ENCODE data around the gene TNRC6C. TPM values are rescaled to one million over a fixed set of nuclear protein-coding genes. Genes with fewer than 3 reads are reported as not detected.

The TNRC6C gene, protein sequence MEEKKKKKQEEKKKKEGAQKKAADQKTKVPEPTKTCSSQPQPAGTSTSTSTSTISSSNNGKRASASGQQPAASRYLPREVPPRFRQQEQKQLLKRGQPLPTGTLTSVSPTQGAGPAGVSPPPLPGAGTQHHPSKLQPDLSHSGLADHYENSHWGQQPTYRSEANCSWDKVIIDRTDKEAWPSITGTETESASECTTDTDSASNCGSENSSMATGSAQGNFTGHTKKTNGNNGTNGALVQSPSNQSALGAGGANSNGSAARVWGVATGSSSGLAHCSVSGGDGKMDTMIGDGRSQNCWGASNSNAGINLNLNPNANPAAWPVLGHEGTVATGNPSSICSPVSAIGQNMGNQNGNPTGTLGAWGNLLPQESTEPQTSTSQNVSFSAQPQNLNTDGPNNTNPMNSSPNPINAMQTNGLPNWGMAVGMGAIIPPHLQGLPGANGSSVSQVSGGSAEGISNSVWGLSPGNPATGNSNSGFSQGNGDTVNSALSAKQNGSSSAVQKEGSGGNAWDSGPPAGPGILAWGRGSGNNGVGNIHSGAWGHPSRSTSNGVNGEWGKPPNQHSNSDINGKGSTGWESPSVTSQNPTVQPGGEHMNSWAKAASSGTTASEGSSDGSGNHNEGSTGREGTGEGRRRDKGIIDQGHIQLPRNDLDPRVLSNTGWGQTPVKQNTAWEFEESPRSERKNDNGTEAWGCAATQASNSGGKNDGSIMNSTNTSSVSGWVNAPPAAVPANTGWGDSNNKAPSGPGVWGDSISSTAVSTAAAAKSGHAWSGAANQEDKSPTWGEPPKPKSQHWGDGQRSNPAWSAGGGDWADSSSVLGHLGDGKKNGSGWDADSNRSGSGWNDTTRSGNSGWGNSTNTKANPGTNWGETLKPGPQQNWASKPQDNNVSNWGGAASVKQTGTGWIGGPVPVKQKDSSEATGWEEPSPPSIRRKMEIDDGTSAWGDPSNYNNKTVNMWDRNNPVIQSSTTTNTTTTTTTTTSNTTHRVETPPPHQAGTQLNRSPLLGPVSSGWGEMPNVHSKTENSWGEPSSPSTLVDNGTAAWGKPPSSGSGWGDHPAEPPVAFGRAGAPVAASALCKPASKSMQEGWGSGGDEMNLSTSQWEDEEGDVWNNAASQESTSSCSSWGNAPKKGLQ (N-terminal part only)
- total RNA-seq (2014; rRNA removed; shearing (Covaris generic)): 6.9 and 7.5 TPM in 2 replicates
- 9.5 and 12.5 TPM in 2 replicates for polyA plus RNA-seq (2015; cell fraction: cytosol; rRNA removed)
- polyA plus RNA-seq (2015; cell fraction: nucleus; rRNA removed): 12.9 and 13.5 TPM in 2 replicates

DNA sequence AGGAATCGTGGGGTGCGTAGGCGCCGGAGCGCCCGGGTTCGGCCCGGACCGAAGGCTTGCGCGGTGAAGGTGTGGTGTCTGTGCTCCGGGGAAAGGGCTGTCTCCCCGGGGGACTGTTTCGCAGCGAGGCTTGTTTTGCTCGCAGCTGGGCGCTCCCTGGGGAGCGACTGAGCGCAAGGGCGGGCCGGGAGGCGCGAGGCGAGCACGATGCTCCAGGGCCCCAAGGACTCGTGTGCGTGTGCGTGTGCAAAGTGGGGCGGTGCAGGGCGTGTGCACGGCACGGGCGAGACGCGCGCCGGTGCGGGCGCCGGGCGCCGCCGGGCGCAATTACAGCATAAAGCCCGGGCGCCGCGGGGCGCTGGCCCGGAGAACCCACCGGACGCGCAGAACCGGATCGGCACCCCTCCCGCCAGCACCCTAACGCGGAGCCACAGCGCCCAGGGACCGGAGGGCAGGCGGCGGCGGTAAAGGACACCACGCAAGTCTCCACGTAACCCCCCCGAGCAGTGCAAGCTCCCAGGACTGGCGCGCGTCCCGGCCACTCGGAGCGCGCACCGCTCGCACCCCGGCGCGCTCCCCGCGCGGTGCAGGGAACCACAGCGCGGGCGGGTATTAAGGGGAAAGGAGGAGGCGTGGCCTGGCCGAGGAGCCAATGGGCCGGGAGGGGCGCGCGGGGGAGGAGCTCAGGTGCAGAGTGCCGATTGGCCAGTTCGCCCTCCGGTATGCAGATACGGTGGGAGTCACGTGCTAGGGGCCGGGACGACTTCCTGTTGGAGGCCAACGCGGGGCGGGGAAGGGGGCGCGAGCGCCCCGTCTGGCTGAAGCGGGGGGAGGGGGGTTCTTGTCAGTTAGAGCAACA is at the start of gene TNRC6C:
TNRC6C (plus strand) TSS at position 847 of the 859 bp plus-strand sequence. CDS start 45,504 bp downstream, outside the sequence.
- in situ Hi-C loops (cut with HindIII; ENCODE audit: low pct_unique_long_range_greater_than_20kb, low sequenced_read_pairs): no loop called here
- peak; percentile 100 for DNase-seq (ENCODE audit: low read depth, low spot score)

DNA sequence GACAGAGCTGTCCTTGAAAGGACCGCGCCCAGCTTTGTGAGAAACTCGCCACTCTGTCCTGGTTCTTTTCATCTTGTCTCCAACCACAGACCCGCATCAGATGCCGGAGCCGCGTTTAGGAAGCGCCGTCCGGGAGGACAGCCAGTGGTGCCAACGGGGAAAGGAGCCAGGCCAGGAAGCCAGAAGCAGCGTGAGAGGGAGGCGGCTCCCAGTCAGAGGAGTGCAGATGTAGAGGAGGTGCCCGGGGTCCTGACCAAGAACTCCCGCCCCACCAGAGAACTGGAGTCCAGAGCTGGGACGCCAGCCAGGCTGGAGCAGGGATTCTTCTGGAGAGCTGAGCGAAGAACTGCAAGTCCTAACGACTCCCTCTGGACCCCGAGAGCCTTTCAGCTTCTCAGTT is 49.3 kb upstream of the TNRC6C start:
- no peak for DNase-seq (ENCODE audit: low read depth, low spot score)
- in situ Hi-C loops (cut with HindIII; ENCODE audit: low pct_unique_long_range_greater_than_20kb, low sequenced_read_pairs): no loop called here

DNA sequence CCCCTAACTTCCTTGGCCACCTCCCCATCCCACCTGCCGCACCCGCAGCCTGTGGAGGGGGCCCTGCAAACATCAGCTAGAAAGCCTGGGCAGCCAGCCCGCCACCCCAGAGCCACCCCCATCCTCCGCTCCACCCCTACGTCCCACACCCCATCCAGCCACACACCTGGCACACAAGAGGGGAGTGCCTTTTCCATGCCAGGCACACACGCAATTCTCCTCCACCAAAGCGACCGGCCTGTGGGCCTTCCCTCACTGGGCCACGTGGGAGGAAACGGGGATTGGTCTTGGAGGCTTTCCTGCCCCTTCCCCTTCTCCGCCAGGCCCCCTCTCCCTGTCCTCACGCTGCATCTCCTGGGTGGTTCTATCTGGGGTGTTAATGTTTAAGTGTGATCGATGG is 48.7 kb upstream of the TNRC6C start:
- in situ Hi-C loops (cut with HindIII; ENCODE audit: low pct_unique_long_range_greater_than_20kb, low sequenced_read_pairs): no loop called here
- no peak for DNase-seq (ENCODE audit: low read depth, low spot score)

DNA sequence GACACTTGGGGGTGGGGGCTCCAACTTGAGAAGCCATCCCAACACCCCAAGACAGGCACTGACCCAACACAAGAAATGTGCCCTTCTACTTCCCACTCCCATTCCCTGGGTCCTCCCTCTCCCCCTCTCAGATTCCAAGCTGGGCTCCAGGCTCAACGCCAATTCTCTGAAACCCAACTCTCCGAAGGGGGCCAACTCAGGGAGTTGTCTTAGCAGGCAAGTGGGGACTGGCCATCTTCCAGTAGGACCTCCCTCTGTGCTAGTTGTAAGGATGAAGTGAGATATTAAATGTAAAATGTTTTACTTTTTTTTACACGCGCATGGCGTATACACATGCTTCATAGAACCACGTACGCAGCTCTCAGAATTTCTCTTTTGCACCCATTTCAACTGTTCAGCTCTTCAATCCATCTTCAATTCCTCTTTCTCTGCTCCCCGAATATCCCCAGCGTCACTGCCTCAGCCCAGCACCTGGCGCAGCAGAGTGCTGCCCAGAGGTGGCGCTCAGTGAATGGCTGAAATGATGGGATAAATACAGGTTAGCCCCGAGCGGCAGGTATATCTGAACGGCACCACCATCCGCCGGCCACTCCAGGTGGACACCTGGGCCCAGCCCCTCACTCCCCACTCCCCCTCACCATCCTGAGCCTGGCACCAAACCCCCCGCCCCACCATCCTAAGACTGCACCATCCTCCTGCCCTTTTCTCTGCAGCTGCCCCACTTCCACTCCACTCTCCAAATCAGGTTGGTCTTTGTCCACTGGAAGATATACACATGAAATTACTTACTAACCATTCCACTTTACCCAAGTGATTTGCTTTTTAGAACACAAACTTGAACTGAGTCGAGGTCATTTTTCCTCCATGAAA is 43.9 kb upstream of the TNRC6C start:
- in situ Hi-C loops (cut with HindIII; ENCODE audit: low pct_unique_long_range_greater_than_20kb, low sequenced_read_pairs): no loop called here
- DNase-seq (ENCODE audit: low read depth, low spot score): peak; percentile 45

DNA sequence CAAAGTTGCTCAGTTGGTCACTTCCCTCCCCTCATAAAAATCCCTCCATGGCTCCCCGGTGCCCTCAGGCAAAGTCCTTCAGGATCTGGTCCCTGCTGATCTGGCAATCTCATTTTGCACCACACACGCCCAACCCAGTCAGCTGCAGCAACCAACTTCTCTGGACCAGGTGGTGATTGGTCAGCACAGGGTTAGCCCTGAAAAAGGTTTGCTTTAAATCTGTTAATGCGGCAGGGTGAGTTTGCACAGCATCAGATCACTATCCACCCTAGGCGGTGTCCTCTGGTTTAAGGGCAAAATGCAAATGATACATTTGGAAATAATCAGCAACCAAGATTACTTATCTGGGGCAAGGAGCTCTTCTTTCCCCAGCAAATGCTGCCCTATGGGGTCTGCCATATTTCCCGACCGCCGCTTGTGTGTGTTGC is 42.9 kb upstream of the TNRC6C start:
- no peak for DNase-seq (ENCODE audit: low read depth, low spot score)
- in situ Hi-C loops (cut with HindIII; ENCODE audit: low pct_unique_long_range_greater_than_20kb, low sequenced_read_pairs): no loop called here

DNA sequence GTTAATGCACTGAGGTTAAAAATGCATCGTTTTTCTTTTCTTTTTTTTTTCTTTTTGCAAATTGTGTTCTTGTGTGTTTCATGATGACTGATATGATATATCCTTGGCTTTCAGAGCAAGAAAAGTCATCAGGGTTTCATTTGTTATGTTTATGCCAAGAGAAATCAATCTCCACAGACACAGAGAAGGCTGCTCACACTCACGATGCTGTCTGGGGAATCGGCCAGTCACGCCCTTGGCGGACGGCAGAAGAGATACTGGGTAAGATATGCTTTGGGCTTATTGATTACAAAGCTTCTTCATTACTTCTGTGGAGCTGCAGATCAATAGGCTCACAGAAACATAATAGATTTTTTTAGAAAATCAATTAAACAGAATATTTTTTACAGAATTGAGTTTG is 42.2 kb upstream of the TNRC6C start:
- DNase-seq (ENCODE audit: low read depth, low spot score): no peak

DNA sequence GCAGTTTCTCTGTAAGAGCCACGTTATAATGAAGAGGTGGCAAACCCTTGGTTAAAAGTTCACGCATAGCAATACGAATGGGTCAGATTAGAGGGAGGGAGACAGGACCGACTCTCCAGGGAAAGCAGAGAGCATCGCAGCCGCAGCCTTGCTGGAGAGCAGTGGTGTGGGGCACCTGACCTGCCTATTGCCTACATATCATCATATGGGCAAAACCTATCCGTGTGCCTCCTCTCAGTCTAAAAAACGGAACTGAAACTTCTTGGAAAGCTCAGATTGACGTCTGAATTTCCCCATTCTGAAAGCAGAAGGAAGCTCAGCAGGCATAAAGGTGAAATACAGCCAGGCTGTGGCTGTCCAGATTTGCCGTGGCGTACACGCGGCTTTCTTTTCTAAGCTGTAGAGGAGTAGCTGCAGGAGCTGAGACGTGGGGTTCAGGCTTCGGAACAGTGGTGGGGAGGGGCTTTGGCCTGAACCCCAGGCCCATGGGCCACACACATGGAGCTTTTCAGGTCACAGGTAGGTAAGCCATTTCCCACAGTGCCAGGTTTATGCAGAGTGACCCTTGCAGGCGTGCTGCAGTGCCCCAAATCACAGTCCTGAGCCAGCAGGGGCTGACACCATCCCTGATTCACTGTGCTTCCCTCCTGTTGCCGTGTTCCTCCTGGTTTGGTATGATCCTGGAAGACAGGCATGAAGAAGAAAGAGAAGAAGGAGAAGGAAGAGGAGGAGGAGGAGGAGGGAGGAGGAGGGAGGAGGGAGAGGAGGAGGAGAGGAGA is 41.6 kb upstream of the TNRC6C start:
- in situ Hi-C loops (cut with HindIII; ENCODE audit: low pct_unique_long_range_greater_than_20kb, low sequenced_read_pairs): no loop called here

More for the DNA sequence above, 42.2 kb upstream of the TNRC6C start:
- in situ Hi-C loops (cut with HindIII; ENCODE audit: low pct_unique_long_range_greater_than_20kb, low sequenced_read_pairs): no loop called here

DNA sequence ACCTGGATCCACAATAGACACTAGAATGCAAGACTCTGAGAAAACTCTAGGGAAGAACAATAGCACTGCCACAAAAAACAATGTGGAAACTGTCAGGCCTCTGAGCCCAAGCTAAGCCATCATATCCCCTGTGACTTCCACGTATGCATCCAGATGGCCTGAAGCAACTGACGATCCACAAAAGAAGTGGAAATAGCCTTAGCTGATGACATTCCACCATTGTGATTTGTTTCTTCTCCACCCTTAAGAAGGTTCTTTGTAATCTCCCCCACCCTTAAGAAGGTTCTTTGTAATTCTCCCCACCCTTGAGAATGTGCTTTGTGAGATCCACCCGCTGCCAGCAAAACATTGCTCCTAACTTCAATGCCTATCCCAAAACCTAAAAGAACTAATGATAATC is 39.2 kb upstream of the TNRC6C start:
- peak; percentile 55 for DNase-seq (ENCODE audit: low read depth, low spot score)
- in situ Hi-C loops (cut with HindIII; ENCODE audit: low pct_unique_long_range_greater_than_20kb, low sequenced_read_pairs): no loop called here

More for the DNA sequence above, 41.6 kb upstream of the TNRC6C start:
- peak; percentile 41 for DNase-seq (ENCODE audit: low read depth, low spot score)

DNA sequence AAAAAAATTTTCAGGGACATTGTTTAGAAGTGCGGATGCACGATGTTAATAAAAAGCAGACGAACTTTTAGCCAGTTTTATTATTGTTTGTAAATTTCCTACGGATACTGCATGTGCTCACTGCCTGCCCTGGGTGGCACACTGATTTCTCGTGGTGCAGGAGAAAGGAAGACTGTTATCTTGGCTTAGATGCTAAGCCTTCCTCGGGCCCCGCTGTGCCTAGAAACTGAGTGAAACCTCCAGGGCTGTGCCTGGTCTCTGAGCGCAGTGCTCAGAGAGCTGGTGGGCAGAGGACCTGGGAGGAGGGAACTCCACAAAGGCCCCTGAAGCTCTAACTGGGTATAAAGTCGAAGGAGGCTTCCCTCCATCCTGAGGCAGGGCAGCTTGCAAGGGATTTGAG is 35.4 kb upstream of the TNRC6C start:
- in situ Hi-C loops (cut with HindIII; ENCODE audit: low pct_unique_long_range_greater_than_20kb, low sequenced_read_pairs): no loop called here
- DNase-seq (ENCODE audit: low read depth, low spot score): no peak

DNA sequence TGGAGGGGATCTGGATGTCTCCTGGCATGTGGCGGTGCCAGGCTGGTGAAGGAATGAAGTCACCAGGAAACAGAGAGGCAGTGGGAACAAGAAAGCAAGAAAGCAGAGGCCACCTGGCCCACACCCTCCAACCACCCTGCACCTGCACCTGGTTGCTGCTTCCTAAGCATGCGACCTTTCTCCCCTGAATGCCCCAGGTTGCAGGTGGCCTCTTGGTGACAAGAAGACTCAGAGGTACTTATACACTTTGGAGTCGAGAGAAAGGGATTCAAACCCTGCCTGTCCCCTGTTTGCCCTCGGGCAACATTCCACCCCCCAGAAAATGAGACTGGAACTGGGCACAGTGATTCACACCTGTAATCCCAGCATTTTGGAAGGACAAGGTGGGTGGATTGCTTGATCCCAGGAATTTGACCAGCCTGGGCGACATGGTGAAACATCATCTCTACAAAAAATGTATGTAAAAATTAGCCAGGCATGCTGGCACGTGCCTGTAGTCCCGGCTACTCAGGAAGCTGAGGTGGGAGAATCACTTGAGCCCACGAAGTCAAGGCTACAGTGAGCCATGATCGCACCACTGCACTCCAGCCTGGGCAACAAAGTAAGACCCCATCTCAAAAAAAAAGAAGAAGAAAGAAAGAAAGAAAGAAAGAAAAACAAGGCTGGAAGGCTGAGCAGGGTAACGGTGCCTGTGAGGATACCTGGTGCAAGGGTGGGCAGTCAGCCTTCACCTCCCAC is 34.6 kb upstream of the TNRC6C start:
- in situ Hi-C loops (cut with HindIII; ENCODE audit: low pct_unique_long_range_greater_than_20kb, low sequenced_read_pairs): no loop called here

DNA sequence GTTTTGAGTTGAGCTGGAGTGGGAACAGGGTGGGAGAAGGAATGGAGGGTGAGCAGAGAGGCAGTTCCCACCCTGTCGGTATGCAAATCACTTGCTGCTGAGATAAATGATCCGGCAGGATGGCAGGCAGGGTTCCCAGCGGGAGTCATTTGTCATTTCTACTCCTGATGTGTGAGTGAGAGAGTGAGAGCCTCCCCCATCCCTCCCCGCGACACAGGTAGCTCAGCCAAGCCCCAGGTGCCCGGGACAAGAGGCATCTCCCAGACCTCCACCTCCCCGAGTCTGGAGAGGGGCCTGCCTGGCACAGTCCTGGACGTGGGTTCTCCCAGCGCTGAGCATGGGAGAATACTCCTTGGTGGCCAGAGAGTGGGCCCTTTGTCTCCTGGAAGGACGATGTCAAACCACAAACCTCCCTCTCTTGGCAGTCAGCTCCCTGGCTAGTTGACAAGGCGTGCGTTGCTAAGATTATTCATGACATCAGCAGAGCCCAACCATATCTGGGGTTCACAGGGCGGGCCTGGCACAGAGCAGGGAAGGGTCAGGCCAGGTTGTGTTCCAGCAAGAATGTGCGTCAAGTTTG is 33.7 kb upstream of the TNRC6C start:
- in situ Hi-C loops (cut with HindIII; ENCODE audit: low pct_unique_long_range_greater_than_20kb, low sequenced_read_pairs): no loop called here
- peak; percentile 52 for DNase-seq (ENCODE audit: low read depth, low spot score)

More for the DNA sequence above, 34.6 kb upstream of the TNRC6C start:
- no peak for DNase-seq (ENCODE audit: low read depth, low spot score)

DNA sequence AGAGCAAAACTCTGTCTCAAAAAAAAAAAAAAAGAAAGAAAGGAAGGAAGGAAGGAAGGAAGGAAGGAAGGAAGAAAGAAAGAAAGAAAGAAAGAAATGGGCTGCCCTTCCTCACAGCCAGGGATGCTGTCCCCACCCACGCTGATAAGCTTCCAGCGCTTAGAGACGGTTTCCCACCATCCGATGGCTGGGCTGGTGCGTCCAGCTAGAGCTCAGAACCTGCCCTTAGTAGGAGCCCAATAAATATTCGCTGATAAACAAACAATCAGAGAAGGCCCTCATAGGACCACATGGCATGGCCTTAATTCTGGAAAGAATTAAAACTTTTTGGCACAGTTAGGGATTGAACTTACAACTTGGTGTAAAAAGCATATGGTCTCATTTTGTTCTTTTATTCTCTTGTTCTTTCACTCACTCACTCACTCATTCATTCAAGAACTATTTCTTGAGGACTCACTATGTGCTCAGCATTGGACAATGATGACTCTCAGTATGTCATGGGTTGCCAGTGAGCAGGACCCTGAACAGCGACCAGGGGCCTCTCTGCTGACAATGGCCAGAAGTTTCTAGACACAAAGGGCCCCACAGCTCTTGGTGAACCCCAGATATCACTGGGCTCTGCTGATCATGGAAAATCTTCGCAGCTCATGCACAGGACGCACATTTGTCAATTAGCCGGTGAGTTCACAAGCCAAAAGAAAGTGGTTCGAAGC is 32.5 kb upstream of the TNRC6C start:
- DNase-seq (ENCODE audit: low read depth, low spot score): no peak
- in situ Hi-C loops (cut with HindIII; ENCODE audit: low pct_unique_long_range_greater_than_20kb, low sequenced_read_pairs): no loop called here

DNA sequence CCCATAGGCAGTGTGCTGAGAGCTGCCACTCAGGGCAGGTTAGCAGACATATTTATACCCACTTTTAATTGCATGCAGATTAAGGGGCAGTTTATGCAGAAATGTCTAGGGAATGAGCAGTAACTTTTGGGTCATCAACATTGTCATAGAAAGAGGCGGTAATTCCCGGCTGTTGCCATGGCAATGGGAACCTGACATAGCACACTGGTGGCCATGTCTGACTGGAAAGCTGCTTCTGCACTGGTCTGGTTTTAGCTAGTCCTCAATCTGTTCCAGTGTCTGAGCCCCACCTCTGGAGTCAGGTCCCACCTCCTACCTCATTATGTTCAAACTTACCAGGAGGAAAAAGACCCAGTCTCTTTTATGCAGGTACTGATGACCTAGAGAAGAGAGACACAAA is 31.5 kb upstream of the TNRC6C start:
- DNase-seq (ENCODE audit: low read depth, low spot score): no peak
- in situ Hi-C loops (cut with HindIII; ENCODE audit: low pct_unique_long_range_greater_than_20kb, low sequenced_read_pairs): no loop called here
